ENCODE data around the gene AMER2.
"Not testable (repeated sequence)": the region's sequence is repeated elsewhere in the genome, so short reads cannot be mapped to it uniquely, and the experiment has no call there.

AMER2 gene

GRCh38 chr13:25180775-25181537 is 8.9 kb upstream of the AMER2 start:
- no peak for DNase-seq (ENCODE audit: low read depth in 2 of 2, low spot score in 1 of 2)

- no peak for DNase-seq (ENCODE audit: low read depth in 2 of 2, low spot score in 1 of 2)
These were observed 8.0 kb upstream of the AMER2 start for GRCh38 chr13:25179832-25180774.

GRCh38 chr13:25179011-25179410 is 6.9 kb upstream of the AMER2 start:
- no peak for DNase-seq (ENCODE audit: low read depth in 2 of 2, low spot score in 1 of 2)

- no peak for DNase-seq (ENCODE audit: low read depth in 2 of 2, low spot score in 1 of 2)
These were observed 6.0 kb upstream of the AMER2 start for GRCh38 chr13:25178070-25178469.

- no peak for DNase-seq (ENCODE audit: low read depth in 2 of 2, low spot score in 1 of 2)
These were observed 5.5 kb upstream of the AMER2 start for GRCh38 chr13:25177636-25178035.

- no peak for DNase-seq (ENCODE audit: low read depth in 2 of 2, low spot score in 1 of 2)
These were observed 4.9 kb upstream of the AMER2 start for GRCh38 chr13:25177012-25177411.

- DNase-seq (ENCODE audit: low read depth in 2 of 2, low spot score in 1 of 2), result no peak
These were observed 3.3 kb upstream of the AMER2 start for GRCh38 chr13:25175431-25175830.

GRCh38 chr13:25175026-25175425 is 2.9 kb upstream of the AMER2 start:
- no peak for DNase-seq (ENCODE audit: low read depth in 2 of 2, low spot score in 1 of 2)

- no peak for DNase-seq (ENCODE audit: low read depth in 2 of 2, low spot score in 1 of 2)
These were observed 2.2 kb upstream of the AMER2 start for GRCh38 chr13:25174304-25174703.

- no peak for DNase-seq (ENCODE audit: low read depth in 2 of 2, low spot score in 1 of 2)
These were observed 179 bp upstream of the AMER2 start for GRCh38 chr13:25172303-25172630.

GRCh38 chr13:25171170-25171516 is 945 bp downstream of the AMER2 start:
- DNase-seq (ENCODE audit: low read depth in 2 of 2, low spot score in 1 of 2), result no peak

GRCh38 chr13:25170554-25171111 is 1.5 kb downstream of the AMER2 start:
- DNase-seq (ENCODE audit: low read depth in 2 of 2, low spot score in 1 of 2), result no peak

GRCh38 chr13:25169951-25170553 is 2.0 kb downstream of the AMER2 start:
- DNase-seq (ENCODE audit: low read depth in 2 of 2, low spot score in 1 of 2), result no peak

- DNase-seq (ENCODE audit: low read depth in 2 of 2, low spot score in 1 of 2), result no peak
These were observed 2.7 kb downstream of the AMER2 start for GRCh38 chr13:25169356-25169755.

GRCh38 chr13:25168790-25169189 is 3.3 kb downstream of the AMER2 start:
- DNase-seq (ENCODE audit: low read depth in 2 of 2, low spot score in 1 of 2), result no peak

GRCh38 chr13:25167382-25168174 is 4.5 kb downstream of the AMER2 start:
- DNase-seq (ENCODE audit: low read depth in 2 of 2, low spot score in 1 of 2), result no peak

- no peak for DNase-seq (ENCODE audit: low read depth in 2 of 2, low spot score in 1 of 2)
These were observed 5.8 kb downstream of the AMER2 start for GRCh38 chr13:25166306-25166705.

GRCh38 chr13:25165663-25166062 is 6.4 kb downstream of the AMER2 start:
- no peak for DNase-seq (ENCODE audit: low read depth in 2 of 2, low spot score in 1 of 2)

- DNase-seq (ENCODE audit: low read depth in 2 of 2, low spot score in 1 of 2), result not testable (repeated sequence)
These were observed 6.9 kb downstream of the AMER2 start for GRCh38 chr13:25165163-25165562.

GRCh38 chr13:25157681-25158080 is 14.4 kb downstream of the AMER2 start:
- DNase-seq (ENCODE audit: low read depth in 2 of 2, low spot score in 1 of 2), result no peak

- DNase-seq (ENCODE audit: low read depth in 2 of 2, low spot score in 1 of 2), result no peak
These were observed 18.4 kb downstream of the AMER2 start for GRCh38 chr13:25153736-25154135.

All from stimulated activated CD8-positive, alpha-beta memory T cell treated with anti-CD3 and anti-CD28 coated beads, Interleukin-4, amount 100 ng/mL, for 1 hour (primary cell).